Medulla oblongata (tissue), 1 donor: ENCODE results near the gene GAGE2A.
"Not testable (repeated sequence)": the region's sequence is repeated elsewhere in the genome, so short reads cannot be mapped to it uniquely, and the experiment has no call there.

Experiments used
- DNase-seq: peaks from one replicate; pipeline ENCODE4 v3.0.0-alpha.2; 2015; ENCODE audit errors: extremely low spot score

Gene GAGE2A, protein sequence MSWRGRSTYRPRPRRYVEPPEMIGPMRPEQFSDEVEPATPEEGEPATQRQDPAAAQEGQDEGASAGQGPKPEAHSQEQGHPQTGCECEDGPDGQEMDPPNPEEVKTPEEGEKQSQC

DNA sequence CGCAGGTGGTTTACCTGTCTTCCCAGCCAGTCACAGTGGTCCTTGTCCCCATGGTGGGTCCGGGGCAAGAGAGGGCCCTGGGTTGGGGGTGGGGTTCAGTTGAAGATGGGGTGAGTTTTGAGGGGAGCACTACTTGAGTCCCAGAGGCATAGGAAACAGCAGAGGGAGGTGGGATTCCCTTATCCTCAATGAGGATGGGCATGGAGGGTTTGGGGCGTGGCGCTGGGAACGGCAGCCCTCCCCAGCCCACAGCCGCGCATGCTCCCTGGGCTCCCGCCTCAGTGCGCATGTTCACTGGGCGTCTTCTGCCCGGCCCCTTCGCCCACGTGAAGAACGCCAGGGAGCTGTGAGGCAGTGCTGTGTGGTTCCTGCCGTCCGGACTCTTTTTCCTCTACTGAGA, at the start of gene GAGE2A:
Gene GAGE2A, plus strand, starts transcription at position 301 of the 400 bp plus-strand sequence. CDS start 1,155 bp downstream, outside the sequence.
- not testable (repeated sequence) for DNase-seq

DNA sequence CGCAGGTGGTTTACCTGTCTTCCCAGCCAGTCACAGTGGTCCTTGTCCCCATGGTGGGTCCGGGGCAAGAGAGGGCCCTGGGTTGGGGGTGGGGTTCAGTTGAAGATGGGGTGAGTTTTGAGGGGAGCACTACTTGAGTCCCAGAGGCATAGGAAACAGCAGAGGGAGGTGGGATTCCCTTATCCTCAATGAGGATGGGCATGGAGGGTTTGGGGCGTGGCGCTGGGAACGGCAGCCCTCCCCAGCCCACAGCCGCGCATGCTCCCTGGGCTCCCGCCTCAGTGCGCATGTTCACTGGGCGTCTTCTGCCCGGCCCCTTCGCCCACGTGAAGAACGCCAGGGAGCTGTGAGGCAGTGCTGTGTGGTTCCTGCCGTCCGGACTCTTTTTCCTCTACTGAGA, 47.9 kb upstream of the GAGE2A start, which contains the start of gene GAGE12D:
Gene GAGE12D, plus strand, starts transcription at position 301 of the 400 bp plus-strand sequence. CDS start 1,155 bp downstream, outside the sequence.
- DNase-seq = not testable (repeated sequence)

DNA sequence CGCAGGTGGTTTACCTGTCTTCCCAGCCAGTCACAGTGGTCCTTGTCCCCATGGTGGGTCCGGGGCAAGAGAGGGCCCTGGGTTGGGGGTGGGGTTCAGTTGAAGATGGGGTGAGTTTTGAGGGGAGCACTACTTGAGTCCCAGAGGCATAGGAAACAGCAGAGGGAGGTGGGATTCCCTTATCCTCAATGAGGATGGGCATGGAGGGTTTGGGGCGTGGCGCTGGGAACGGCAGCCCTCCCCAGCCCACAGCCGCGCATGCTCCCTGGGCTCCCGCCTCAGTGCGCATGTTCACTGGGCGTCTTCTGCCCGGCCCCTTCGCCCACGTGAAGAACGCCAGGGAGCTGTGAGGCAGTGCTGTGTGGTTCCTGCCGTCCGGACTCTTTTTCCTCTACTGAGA, 38.3 kb upstream of the GAGE2A start, which contains the start of gene GAGE12E:
Gene GAGE12E, plus strand, starts transcription at position 301 of the 400 bp plus-strand sequence. CDS start 1,155 bp downstream, outside the sequence.
- DNase-seq = not testable (repeated sequence)

DNA sequence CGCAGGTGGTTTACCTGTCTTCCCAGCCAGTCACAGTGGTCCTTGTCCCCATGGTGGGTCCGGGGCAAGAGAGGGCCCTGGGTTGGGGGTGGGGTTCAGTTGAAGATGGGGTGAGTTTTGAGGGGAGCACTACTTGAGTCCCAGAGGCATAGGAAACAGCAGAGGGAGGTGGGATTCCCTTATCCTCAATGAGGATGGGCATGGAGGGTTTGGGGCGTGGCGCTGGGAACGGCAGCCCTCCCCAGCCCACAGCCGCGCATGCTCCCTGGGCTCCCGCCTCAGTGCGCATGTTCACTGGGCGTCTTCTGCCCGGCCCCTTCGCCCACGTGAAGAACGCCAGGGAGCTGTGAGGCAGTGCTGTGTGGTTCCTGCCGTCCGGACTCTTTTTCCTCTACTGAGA, 28.8 kb upstream of the GAGE2A start, which contains the start of gene GAGE12F:
Gene GAGE12F, plus strand, starts transcription at position 301 of the 400 bp plus-strand sequence. CDS start 1,155 bp downstream, outside the sequence.
- not testable (repeated sequence) for DNase-seq

DNA sequence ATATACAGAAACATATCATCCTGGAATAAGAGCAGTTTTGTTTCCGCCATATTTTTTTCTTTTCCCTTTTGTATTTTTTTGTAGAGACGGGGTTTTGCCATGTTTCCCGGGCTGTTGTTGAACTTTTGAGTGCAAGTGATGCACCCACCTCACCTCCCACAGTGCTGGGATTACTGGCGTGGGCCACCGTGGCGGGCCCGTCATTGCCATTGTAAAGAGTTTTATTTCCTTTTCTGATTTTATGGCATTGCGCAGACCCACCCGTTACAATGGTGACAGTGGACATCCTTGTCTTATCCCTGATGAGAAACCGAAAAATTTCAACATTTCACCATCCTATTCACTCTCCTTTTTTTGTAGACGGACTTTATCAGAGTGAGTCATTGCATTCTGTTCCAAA, 20.6 kb upstream of the GAGE2A start:
- not testable (repeated sequence) for DNase-seq

DNA sequence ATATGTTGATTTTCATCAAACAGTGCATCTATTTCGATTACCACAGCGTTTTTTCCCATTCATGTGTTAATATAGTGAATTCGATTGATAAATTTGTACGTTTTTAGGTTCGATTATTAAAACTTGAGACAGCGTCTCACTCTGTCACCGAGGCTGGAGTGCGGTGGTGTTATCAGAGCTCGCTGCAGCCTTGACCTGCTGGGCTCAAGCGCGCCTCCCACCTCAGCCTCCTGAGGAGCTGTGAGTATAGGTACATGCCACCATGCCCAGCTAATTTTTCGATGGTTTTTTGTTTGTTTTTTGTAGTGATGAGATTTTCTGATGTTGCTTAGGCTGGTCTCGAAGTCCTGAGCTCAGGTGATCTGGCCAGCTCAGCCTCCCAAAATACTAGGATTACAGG, 20.1 kb upstream of the GAGE2A start:
- DNase-seq = not testable (repeated sequence)

DNA sequence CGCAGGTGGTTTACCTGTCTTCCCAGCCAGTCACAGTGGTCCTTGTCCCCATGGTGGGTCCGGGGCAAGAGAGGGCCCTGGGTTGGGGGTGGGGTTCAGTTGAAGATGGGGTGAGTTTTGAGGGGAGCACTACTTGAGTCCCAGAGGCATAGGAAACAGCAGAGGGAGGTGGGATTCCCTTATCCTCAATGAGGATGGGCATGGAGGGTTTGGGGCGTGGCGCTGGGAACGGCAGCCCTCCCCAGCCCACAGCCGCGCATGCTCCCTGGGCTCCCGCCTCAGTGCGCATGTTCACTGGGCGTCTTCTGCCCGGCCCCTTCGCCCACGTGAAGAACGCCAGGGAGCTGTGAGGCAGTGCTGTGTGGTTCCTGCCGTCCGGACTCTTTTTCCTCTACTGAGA, 19.2 kb upstream of the GAGE2A start, which contains the start of gene GAGE12G:
Gene GAGE12G, plus strand, starts transcription at position 301 of the 400 bp plus-strand sequence. CDS start 1,155 bp downstream, outside the sequence.
- not testable (repeated sequence) for DNase-seq

DNA sequence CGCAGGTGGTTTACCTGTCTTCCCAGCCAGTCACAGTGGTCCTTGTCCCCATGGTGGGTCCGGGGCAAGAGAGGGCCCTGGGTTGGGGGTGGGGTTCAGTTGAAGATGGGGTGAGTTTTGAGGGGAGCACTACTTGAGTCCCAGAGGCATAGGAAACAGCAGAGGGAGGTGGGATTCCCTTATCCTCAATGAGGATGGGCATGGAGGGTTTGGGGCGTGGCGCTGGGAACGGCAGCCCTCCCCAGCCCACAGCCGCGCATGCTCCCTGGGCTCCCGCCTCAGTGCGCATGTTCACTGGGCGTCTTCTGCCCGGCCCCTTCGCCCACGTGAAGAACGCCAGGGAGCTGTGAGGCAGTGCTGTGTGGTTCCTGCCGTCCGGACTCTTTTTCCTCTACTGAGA, 9.6 kb upstream of the GAGE2A start, which contains the start of gene GAGE12H:
Gene GAGE12H, plus strand, starts transcription at position 301 of the 400 bp plus-strand sequence. CDS start 1,155 bp downstream, outside the sequence.
- DNase-seq = not testable (repeated sequence)

DNA sequence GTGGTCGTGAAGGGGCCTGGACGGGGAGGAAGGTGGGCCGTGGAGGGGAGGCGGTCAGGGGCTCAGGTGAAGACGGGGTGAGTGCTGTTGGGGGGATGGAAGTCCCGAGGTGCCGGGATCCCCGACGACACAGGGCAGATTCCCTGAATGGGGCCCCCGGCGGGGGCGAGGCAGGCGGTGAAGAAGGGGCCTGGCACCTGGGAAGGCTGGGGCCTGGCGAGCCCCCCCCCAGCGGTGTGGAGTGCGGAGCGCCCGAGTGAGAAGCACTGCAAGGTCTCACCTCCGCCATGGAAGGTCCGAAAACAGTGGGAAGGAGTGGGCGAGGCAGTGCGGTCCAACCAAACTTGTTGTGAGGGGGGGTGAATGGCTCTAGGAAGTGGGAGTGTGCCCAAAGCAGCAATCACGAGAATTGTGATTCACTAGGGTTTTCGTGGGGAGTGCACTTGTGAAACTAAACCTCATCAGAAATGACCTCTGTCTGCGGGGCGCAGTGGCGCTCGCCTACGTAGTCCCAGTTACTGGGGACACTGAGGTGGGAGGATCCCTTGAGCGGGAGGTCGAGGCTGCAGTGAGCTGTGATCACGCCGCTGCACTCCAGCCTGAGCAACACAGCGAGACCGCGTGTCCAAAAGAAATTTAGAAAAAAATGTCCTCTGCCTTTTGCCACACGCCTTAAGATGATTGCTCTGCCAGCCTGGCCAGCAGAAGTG, 628 bp downstream of the GAGE2A start:
- not testable (repeated sequence) for DNase-seq

DNA sequence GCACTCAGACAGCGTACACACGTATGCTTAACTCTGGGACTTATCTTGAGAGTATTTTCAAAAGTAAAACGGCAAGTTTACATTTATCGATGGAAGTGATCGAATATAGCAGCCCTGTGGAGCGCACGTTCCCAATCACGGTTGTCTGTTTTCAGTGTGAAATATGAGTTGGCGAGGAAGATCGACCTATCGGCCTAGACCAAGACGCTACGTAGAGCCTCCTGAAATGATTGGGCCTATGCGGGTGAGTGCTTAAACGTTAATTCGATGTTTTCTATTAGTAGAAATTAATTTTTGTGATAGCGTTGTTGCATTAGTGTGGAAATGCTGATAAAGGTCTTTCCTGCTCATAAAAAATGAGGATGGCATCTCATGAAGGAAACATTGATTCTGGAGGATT, 1.2 kb downstream of the GAGE2A start:
- DNase-seq = not testable (repeated sequence)

DNA sequence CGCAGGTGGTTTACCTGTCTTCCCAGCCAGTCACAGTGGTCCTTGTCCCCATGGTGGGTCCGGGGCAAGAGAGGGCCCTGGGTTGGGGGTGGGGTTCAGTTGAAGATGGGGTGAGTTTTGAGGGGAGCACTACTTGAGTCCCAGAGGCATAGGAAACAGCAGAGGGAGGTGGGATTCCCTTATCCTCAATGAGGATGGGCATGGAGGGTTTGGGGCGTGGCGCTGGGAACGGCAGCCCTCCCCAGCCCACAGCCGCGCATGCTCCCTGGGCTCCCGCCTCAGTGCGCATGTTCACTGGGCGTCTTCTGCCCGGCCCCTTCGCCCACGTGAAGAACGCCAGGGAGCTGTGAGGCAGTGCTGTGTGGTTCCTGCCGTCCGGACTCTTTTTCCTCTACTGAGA, 9.4 kb downstream of the GAGE2A start, which contains the start of gene GAGE1:
Gene GAGE1, plus strand, starts transcription at position 301 of the 400 bp plus-strand sequence. CDS start 1,155 bp downstream, outside the sequence.
- DNase-seq = not testable (repeated sequence)

DNA sequence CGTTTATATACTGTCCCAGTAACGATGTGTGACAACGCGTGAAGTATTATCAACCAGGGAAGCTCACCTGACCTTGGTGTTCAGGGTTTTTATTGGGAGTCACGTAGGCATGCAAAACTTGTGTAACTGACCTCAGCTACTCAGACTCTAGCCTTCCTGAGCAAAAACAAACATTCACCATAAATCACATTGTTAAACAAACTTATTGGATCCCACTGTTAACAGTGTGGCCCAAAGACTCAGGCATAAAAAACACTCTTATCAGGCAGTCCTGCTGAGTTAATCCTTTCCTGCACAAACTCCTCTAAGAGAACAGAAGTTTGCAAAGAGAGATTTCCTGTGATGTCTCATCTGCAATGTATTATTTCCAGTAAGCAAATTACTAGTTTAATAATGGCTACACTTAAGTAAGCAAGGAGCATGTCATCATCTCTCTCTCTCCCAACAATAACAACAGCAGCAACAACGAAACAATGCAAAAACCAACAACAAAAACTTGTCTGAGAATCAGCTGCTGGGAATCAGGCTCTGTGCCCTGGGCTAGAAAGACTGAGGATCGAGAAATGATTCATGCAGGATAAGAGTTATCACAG, 21.5 kb downstream of the GAGE2A start:
- DNase-seq = no peak

DNA sequence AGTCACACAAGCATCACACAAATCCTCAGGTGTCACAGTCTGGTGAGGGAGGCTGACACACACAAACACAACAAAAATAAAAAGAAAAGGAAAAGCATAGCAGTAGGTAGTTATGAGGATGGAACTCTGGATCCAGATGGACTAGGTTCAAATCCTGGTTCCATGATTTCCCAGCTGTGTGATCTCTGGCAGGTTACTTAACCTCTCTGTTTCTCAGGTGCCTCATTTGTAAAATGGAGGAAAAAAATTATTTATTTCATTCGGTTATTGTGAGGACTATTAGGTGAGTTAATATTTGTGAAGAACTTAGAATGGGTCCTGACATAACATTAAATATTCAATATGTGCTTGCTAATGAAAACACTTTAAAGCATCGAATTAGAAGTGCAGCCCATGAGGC, 29.3 kb downstream of the GAGE2A start:
- DNase-seq = no peak

DNA sequence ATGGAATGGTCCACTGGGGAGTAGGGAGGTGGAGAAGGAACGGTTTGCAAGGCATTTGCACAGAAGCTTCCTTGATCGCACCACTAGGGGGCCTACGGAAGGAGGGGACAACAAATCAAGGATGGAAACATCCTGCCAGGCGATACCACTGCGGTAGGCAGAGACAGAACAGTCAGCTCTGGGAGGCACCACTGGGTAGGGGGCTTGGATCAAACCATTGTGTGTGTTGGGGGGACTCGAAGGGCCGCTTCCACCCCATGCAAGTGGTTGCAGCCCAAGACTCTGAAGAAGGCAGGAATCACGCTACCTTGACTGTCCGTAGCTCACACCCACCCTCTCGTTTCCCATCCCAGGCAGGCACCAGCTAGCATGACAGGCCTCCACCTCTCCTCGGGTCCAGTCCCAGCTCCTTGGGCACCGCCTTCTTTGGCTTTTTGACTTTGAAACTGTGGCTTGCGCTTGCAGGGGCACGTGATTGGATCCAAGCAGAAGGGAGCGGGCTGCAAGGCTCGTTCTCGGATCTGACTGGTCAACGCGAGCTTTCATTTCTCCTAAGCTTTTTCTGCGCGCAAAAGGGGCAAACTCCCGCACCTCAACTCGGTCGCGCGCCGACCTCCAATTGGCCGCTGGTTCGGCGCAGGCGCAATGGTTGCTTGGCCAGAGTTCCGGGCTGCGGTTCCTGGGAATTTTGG, 37.9 kb downstream of the GAGE2A start:
- DNase-seq = no peak

DNA sequence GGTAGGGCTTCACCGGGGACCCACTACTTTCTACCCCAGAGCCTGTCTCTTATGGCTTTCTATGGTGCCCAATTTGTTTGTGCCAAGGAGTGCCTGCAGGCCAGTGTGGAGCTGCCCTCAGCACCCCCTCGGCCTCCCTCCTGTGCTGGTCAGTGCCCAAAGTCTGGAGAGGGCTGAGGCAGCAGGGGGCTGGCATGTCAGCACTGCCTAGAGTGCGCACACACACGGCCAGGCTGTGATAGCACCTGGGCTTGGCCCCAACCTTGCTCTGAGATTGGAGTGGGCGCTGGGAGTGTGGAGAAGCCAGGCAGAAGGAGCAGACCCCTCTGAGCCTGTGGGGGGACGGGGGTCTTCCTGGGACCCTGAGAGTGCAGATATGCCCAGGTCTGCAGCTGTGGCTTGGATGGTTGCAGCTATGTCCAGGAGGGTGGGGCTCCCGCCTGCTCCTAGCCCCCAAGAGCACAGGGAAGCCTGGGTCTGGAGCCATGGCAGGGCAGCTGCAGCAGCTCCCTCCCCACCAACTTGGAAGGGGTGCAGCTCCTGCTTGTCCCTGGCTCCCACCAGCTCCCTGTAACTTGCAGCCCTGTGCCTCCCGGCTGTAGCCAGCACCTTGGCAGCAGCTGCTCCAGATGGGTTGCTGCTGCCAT, 55.8 kb downstream of the GAGE2A start:
- no peak for DNase-seq
